ENCODE data around the gene SPON2. TPM values are rescaled to one million over a fixed set of nuclear protein-coding genes. Genes with fewer than 3 reads are reported as not detected.
"Not testable (repeated sequence)": the region's sequence is repeated elsewhere in the genome, so short reads cannot be mapped to it uniquely, and the experiment has no call there.

Gene SPON2
- total RNA-seq, 2 donors from 2014 or later: 22.0 to 22.4 TPM

DNA sequence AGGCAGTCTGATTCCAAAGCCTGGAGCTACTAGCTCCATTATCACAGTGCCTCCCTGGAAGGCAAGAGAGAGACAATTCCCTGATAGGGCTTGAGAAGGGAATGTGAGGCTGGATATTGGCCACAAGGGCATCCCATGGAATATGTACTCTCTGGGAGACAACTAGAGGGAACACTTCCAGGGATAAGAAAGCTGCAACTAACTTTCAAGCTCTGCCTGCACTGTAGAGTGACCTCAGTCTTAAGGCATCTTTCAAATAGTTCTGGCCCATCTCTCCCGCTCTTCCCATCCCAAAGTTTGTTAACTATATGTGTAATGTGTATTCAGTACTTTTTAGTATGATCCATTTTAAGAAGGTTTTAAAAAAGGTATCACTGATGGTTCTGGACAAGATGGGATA lies 45.9 kb downstream of the SPON2 start:
- intact Hi-C loops (cut with DNase I): no loop called here

DNA sequence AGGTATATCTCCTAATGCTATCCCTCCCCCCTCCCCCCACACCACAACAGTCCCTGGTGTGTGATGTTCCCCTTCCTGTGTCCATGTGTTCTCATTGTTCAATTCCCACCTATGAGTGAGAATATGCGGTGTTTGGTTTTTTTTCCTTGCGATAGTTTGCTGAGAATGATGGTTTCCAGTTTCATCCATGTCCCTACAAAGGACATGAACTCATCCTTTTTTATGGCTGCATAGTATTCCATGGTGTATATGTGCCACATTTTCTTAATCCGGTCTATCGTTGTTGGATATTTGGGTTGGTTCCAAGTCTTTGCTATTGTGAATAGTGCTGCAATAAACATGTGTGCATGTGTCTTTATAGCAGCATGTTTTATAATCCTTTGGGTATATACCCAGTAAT lies 46.9 kb downstream of the SPON2 start:
- H3K9ac ChIP-seq (ENCODE audit: low read depth in 2 of 2, low read length in 2 of 2); H3K4me1 ChIP-seq; DNase-seq; H3K27ac ChIP-seq; intact Hi-C loops (cut with DNase I); H3K27me3 ChIP-seq; H3K36me3 ChIP-seq; H3K9me3 ChIP-seq; H3K4me3 ChIP-seq: not testable (repeated sequence)

More for the DNA sequence above, 45.9 kb downstream of the SPON2 start:
- no peak for DNase-seq
- H3K36me3 ChIP-seq: no peaks in the 10 kb centered on the region
- TF ChIP-seq, protein P1, sequence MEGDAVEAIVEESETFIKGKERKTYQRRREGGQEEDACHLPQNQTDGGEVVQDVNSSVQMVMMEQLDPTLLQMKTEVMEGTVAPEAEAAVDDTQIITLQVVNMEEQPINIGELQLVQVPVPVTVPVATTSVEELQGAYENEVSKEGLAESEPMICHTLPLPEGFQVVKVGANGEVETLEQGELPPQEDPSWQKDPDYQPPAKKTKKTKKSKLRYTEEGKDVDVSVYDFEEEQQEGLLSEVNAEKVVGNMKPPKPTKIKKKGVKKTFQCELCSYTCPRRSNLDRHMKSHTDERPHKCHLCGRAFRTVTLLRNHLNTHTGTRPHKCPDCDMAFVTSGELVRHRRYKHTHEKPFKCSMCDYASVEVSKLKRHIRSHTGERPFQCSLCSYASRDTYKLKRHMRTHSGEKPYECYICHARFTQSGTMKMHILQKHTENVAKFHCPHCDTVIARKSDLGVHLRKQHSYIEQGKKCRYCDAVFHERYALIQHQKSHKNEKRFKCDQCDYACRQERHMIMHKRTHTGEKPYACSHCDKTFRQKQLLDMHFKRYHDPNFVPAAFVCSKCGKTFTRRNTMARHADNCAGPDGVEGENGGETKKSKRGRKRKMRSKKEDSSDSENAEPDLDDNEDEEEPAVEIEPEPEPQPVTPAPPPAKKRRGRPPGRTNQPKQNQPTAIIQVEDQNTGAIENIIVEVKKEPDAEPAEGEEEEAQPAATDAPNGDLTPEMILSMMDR (IDR thresholded peaks at IDR 0.05): no peak
- H3K9me3 ChIP-seq: no peaks in the 10 kb centered on the region
- H3K4me1 ChIP-seq: no peaks in the 10 kb centered on the region
- no peak overlapping the region for H3K9ac ChIP-seq (ENCODE audit: low read depth in 2 of 2, low read length in 2 of 2)
- H3K27me3 ChIP-seq: no peaks in the 10 kb centered on the region
- H3K4me3 ChIP-seq: no peak overlapping the region
- no peak overlapping the region for H3K27ac ChIP-seq

DNA sequence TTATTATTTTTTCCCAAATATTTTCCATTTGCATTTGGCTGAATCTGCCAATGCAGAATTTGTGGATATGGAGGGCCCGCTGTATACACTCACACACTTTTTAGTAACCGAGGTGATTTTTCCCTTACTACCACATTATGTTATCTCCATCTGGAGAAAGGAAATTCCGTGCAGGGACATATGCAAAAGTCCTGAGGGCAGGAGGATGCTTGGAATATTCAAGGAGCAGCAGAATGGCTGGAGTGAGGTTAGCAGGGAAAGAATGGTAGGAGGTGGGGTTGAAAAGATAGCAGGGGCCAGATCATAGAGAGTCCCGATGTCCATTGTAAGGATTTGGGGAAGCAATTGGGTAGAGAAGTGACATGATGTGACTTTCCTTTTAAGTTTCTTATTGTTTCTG lies 47.6 kb downstream of the SPON2 start:
- intact Hi-C loops (cut with DNase I): no loop called here
- TF ChIP-seq, protein P1 (IDR thresholded peaks at IDR 0.05): no peak

DNA sequence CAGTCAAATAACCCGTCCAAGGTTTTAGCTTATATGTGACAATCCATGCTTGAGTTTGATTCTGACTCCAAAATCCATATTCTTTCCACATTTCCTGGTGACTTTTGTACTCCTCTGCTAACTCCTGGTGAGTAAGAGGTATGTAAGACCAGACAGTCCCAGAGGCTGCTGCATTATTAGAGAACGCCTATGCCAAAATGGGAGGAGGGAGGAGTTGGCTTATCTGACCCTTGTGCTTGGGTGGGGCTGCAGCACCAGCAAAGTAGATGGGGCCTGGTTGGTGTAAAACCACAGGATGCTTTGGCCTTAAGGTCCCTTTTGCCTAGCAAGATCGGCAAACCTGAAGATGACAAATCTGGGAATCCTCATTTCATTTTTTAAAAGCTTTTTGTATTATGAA lies 49.9 kb downstream of the SPON2 start:
- Histone ChIP-seq H3K27ac (no peak overlapping the region), H3K9ac (ENCODE audit: low read depth in 2 of 2, low read length in 2 of 2) (no peak overlapping the region), H3K4me1 (no peaks in the 10 kb centered on the region), H3K36me3 (no peaks in the 10 kb centered on the region), H3K27me3 (no peaks in the 10 kb centered on the region), H3K4me3 (no peak overlapping the region), H3K9me3 (no peaks in the 10 kb centered on the region)
- intact Hi-C loops (cut with DNase I): no loop called here
- TF ChIP-seq, protein P1 (IDR thresholded peaks at IDR 0.05): no peak
- peak; percentile 29 for DNase-seq

More for the DNA sequence above, 47.6 kb downstream of the SPON2 start:
- H3K9me3 ChIP-seq: no peaks in the 10 kb centered on the region
- DNase-seq: no peak
- no peak overlapping the region for H3K4me3 ChIP-seq
- no peaks in the 10 kb centered on the region for H3K36me3 ChIP-seq
- no peak overlapping the region for H3K27ac ChIP-seq
- H3K27me3 ChIP-seq: no peaks in the 10 kb centered on the region
- no peaks in the 10 kb centered on the region for H3K4me1 ChIP-seq
- H3K9ac ChIP-seq (ENCODE audit: low read depth in 2 of 2, low read length in 2 of 2): no peak overlapping the region

Other genes starting within 250 kb of the SPON2 start
- 100 to 1,000 TPM; 198 to 266 TPM for gene GAK, start 240.3 kb downstream of the SPON2 start, total RNA-seq
- gene TMEM175, start 240.1 kb downstream of the SPON2 start, total RNA-seq: 10 to 100 TPM; 17.7 to 30.2 TPM
- gene DGKQ, start 199.0 kb downstream of the SPON2 start, total RNA-seq: 10 to 100 TPM; 39.4 to 68.2 TPM
- 10 to 100 TPM; 18.8 to 22.4 TPM for gene IDUA, start 185.5 kb downstream of the SPON2 start, total RNA-seq
- 1 to 10 TPM in 1 of 2 donors, under 1 TPM in 1; 0.77 to 3.8 TPM for gene SLC26A1, start 179.2 kb downstream of the SPON2 start, total RNA-seq
- gene FGFRL1, start 161.0 kb downstream of the SPON2 start, total RNA-seq: 10 to 100 TPM; 16.0 to 34.7 TPM
- 1 to 10 TPM; 2.3 to 2.5 TPM for gene RNF212, start 59.0 kb downstream of the SPON2 start, total RNA-seq
- 100 to 1,000 TPM; 137 to 200 TPM for gene CTBP1, start 76.5 kb upstream of the SPON2 start, total RNA-seq
- gene MAEA, start 117.3 kb upstream of the SPON2 start, total RNA-seq: 100 to 1,000 TPM in 1 of 2 donors, 10 to 100 TPM in 1; 65.8 to 124 TPM
- 10 to 100 TPM; 16.7 to 55.7 TPM for gene UVSSA, start 174.6 kb upstream of the SPON2 start, total RNA-seq
- gene NKX1-1, start 233.9 kb upstream of the SPON2 start, total RNA-seq: not detected

All from colonic mucosa (tissue), 4 donors.